ENCODE data around the gene GPR108. TPM values are rescaled to one million over a fixed set of nuclear protein-coding genes. Genes with fewer than 3 reads are reported as not detected.

GPR108 gene
- total and polyA plus RNA-seq, 2 of the 13 experiments (the other 11 are each of a cell fraction or from before 2014, with no cell fraction given) = 36.4 to 63.0 TPM

DNA sequence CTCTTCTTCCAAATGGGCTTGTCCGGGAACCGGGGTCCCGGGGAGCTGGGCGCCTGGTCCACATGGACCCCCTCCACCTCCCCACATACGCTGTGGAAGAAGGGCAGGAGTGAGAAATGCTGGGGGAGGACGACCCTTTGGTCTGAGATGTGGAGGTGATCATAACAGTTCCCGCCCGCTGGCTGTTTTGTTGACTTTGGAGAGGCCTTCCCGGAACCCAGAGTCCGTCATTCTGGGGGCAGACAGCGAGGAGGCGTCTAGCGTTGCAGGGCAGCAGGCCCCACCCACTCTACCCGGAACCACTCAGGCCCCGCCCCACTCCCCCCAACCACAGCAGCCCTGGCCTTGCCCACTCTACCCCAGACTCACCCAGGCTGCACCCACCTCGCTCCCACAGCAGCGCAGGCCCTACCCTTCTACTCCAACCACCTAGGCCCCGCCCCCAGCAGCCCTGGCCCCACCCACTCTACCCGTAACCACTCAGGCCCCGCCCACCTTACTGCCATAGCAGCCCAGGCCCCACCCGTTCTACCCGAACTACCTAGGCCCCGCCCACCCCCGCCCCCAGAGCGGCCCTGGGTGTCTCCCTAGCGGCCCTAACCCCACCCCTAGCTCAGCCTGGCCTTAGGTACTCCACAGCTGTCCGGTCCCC, 7.1 kb downstream of the GPR108 start (continued):
- TF ChIP-seq, protein P1, sequence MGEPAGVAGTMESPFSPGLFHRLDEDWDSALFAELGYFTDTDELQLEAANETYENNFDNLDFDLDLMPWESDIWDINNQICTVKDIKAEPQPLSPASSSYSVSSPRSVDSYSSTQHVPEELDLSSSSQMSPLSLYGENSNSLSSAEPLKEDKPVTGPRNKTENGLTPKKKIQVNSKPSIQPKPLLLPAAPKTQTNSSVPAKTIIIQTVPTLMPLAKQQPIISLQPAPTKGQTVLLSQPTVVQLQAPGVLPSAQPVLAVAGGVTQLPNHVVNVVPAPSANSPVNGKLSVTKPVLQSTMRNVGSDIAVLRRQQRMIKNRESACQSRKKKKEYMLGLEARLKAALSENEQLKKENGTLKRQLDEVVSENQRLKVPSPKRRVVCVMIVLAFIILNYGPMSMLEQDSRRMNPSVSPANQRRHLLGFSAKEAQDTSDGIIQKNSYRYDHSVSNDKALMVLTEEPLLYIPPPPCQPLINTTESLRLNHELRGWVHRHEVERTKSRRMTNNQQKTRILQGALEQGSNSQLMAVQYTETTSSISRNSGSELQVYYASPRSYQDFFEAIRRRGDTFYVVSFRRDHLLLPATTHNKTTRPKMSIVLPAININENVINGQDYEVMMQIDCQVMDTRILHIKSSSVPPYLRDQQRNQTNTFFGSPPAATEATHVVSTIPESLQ (CRISPR knock-in tag; conservative IDR thresholded peaks at IDR 0.05) = no peak
- TF ChIP-seq ZNF572 (CRISPR knock-in tag; IDR thresholded peaks at IDR 0.05) (no peak), TMF1 (CRISPR knock-in tag; IDR thresholded peaks at IDR 0.05; ENCODE audit: low read depth) (no peak), ZNF205 (CRISPR knock-in tag; IDR thresholded peaks at IDR 0.05) (peak; percentile 62), MIER3 (CRISPR knock-in tag; IDR thresholded peaks at IDR 0.05; ENCODE audit: borderline replicate concordance) (peak; percentile 80; the same call in 1 of the 2 replicates), CEBPB (IDR thresholded peaks at IDR 0.05; ENCODE audit: borderline replicate concordance, low read depth, low read length) (no peak), POLR2G (IDR thresholded peaks at IDR 0.05; ENCODE audit: low read depth, low read length) (peak; percentile 71), KLF13 (CRISPR knock-in tag; IDR thresholded peaks at IDR 0.05) (no peak), AHR (CRISPR knock-in tag; IDR thresholded peaks at IDR 0.05) (no peak), ZMYM3 (CRISPR knock-in tag; IDR thresholded peaks at IDR 0.05) (no peak), SOX6 (IDR thresholded peaks at IDR 0.05) (no peak), SOX6 (CRISPR knock-in tag; IDR thresholded peaks at IDR 0.05) (peak; percentile 77), SP5 (CRISPR knock-in tag; IDR thresholded peaks at IDR 0.05; ENCODE audit: borderline replicate concordance, low read depth) (peak; percentile 82; the same call in 1 of the 2 replicates), SMARCE1 (IDR thresholded peaks at IDR 0.05; ENCODE audit: borderline replicate concordance) (no peak)
- TF ChIP-seq, protein P2, sequence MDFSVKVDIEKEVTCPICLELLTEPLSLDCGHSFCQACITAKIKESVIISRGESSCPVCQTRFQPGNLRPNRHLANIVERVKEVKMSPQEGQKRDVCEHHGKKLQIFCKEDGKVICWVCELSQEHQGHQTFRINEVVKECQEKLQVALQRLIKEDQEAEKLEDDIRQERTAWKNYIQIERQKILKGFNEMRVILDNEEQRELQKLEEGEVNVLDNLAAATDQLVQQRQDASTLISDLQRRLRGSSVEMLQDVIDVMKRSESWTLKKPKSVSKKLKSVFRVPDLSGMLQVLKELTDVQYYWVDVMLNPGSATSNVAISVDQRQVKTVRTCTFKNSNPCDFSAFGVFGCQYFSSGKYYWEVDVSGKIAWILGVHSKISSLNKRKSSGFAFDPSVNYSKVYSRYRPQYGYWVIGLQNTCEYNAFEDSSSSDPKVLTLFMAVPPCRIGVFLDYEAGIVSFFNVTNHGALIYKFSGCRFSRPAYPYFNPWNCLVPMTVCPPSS (IDR thresholded peaks at IDR 0.05) = no peak
- TF ChIP-seq, protein P3, sequence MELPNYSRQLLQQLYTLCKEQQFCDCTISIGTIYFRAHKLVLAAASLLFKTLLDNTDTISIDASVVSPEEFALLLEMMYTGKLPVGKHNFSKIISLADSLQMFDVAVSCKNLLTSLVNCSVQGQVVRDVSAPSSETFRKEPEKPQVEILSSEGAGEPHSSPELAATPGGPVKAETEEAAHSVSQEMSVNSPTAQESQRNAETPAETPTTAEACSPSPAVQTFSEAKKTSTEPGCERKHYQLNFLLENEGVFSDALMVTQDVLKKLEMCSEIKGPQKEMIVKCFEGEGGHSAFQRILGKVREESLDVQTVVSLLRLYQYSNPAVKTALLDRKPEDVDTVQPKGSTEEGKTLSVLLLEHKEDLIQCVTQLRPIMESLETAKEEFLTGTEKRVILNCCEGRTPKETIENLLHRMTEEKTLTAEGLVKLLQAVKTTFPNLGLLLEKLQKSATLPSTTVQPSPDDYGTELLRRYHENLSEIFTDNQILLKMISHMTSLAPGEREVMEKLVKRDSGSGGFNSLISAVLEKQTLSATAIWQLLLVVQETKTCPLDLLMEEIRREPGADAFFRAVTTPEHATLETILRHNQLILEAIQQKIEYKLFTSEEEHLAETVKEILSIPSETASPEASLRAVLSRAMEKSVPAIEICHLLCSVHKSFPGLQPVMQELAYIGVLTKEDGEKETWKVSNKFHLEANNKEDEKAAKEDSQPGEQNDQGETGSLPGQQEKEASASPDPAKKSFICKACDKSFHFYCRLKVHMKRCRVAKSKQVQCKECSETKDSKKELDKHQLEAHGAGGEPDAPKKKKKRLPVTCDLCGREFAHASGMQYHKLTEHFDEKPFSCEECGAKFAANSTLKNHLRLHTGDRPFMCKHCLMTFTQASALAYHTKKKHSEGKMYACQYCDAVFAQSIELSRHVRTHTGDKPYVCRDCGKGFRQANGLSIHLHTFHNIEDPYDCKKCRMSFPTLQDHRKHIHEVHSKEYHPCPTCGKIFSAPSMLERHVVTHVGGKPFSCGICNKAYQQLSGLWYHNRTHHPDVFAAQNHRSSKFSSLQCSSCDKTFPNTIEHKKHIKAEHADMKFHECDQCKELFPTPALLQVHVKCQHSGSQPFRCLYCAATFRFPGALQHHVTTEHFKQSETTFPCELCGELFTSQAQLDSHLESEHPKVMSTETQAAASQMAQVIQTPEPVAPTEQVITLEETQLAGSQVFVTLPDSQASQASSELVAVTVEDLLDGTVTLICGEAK (IDR thresholded peaks at IDR 0.05) = no peak
- TF ChIP-seq, protein P3 (CRISPR knock-in tag; IDR thresholded peaks at IDR 0.05) = no peak; the same call in 1 of the 2 replicates
- TF ChIP-seq, protein P4, sequence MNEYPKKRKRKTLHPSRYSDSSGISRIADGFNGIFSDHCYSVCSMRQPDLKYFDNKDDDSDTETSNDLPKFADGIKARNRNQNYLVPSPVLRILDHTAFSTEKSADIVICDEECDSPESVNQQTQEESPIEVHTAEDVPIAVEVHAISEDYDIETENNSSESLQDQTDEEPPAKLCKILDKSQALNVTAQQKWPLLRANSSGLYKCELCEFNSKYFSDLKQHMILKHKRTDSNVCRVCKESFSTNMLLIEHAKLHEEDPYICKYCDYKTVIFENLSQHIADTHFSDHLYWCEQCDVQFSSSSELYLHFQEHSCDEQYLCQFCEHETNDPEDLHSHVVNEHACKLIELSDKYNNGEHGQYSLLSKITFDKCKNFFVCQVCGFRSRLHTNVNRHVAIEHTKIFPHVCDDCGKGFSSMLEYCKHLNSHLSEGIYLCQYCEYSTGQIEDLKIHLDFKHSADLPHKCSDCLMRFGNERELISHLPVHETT (CRISPR knock-in tag; conservative IDR thresholded peaks at IDR 0.05) = no peak
